Measurements from ENCODE around the gene SSNA1. TPM values are rescaled to one million over a fixed set of nuclear protein-coding genes. Genes with fewer than 3 reads are reported as not detected.
A peak's percentile ranks its signal among the peaks of the same experiment; 100 is the strongest.

Gene SSNA1, protein sequence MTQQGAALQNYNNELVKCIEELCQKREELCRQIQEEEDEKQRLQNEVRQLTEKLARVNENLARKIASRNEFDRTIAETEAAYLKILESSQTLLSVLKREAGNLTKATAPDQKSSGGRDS
- total RNA-seq (74.3 and 82.2 TPM in 2 replicates), polyA plus RNA-seq (128 and 137 TPM in 2 replicates)

- no peaks in the 10 kb centered on the region for H3K27me3 ChIP-seq
- H3K27ac ChIP-seq = peak within 1 kb of the TSS; percentile 98
- H3K4me3 ChIP-seq = peak within 1 kb of the TSS; percentile 62
- H2AFZ ChIP-seq = peak within 1 kb of the TSS; percentile 77
- under 1% methylated on average over 70 of the region's 98 CpGs for WGBS (ENCODE audit: low lambda C conversion rate, missing lambda C conversion rate)
- H3K36me3 ChIP-seq (replicated peaks; ENCODE audit: insufficient read depth, low read depth) = no peaks in the 10 kb centered on the region
- peak; percentile 97 for DNase-seq (ENCODE audit: low spot score)
- no peak for TF ChIP-seq EZH2phosphoT487 (IDR thresholded peaks at IDR 0.05; ENCODE audit: low read depth, severe bottlenecking, unreplicated experiment)
- TF ChIP-seq, protein P1, sequence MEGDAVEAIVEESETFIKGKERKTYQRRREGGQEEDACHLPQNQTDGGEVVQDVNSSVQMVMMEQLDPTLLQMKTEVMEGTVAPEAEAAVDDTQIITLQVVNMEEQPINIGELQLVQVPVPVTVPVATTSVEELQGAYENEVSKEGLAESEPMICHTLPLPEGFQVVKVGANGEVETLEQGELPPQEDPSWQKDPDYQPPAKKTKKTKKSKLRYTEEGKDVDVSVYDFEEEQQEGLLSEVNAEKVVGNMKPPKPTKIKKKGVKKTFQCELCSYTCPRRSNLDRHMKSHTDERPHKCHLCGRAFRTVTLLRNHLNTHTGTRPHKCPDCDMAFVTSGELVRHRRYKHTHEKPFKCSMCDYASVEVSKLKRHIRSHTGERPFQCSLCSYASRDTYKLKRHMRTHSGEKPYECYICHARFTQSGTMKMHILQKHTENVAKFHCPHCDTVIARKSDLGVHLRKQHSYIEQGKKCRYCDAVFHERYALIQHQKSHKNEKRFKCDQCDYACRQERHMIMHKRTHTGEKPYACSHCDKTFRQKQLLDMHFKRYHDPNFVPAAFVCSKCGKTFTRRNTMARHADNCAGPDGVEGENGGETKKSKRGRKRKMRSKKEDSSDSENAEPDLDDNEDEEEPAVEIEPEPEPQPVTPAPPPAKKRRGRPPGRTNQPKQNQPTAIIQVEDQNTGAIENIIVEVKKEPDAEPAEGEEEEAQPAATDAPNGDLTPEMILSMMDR (IDR thresholded peaks at IDR 0.05; ENCODE audit: poor library complexity) = peak; percentile 45
- no peak for TF ChIP-seq EZH2 (IDR thresholded peaks at IDR 0.05; ENCODE audit: borderline replicate concordance)
- no peaks in the 10 kb centered on the region for H3K9me3 ChIP-seq (ENCODE audit: low read depth)
- H3K79me2 ChIP-seq = peaks cover 62% of the 10 kb centered on the region
- peaks cover 22% of the 10 kb centered on the region for H3K4me1 ChIP-seq (ENCODE audit: insufficient read depth)
- peak within 1 kb of the TSS; percentile 95 for H3K4me2 ChIP-seq
- no peaks in the 10 kb centered on the region for H3K9me2 ChIP-seq (replicated peaks; ENCODE audit: insufficient read depth)
- H4K20me1 ChIP-seq (ENCODE audit: insufficient read depth, poor library complexity, severe bottlenecking) = peaks cover 30% of the 10 kb centered on the region
Observed at GRCh38 chr9:137188490-137189296, at the start of gene SSNA1, which contains the start of gene ANAPC2. TSS of gene SSNA1 (plus strand) at chr9:137188676. CDS start at chr9:137188727, 51 bp downstream. TSS of gene ANAPC2 (minus strand) at chr9:137188560. CDS start at chr9:137188532, 28 bp downstream.

- Histone ChIP-seq H2AFZ (no peak within 1 kb of the TSS), H3K27me3 (peaks cover 72% of the 10 kb centered on the region), H3K27ac (no peak within 1 kb of the TSS), H3K36me3 (replicated peaks; ENCODE audit: insufficient read depth, low read depth) (no peaks in the 10 kb centered on the region), H4K20me1 (ENCODE audit: insufficient read depth, poor library complexity, severe bottlenecking) (no peaks in the 10 kb centered on the region), H3K9me3 (ENCODE audit: low read depth) (no peaks in the 10 kb centered on the region), H3K4me3 (no peak within 1 kb of the TSS), H3K9me2 (replicated peaks; ENCODE audit: insufficient read depth) (no peaks in the 10 kb centered on the region), H3K4me1 (ENCODE audit: insufficient read depth) (no peaks in the 10 kb centered on the region), H3K4me2 (peak within 1 kb of the TSS; percentile 71), H3K79me2 (no peaks in the 10 kb centered on the region)
- TF ChIP-seq EZH2 (IDR thresholded peaks at IDR 0.05; ENCODE audit: borderline replicate concordance) = peak; percentile 5
- no peak for TF ChIP-seq EZH2phosphoT487 (IDR thresholded peaks at IDR 0.05; ENCODE audit: low read depth, severe bottlenecking, unreplicated experiment)
- 30% methylated on average over 48 of the region's 104 CpGs for WGBS (ENCODE audit: low lambda C conversion rate, missing lambda C conversion rate)
- DNase-seq (ENCODE audit: low spot score) = peak; percentile 80
Observed at GRCh38 chr9:137138722-137139467, 49.6 kb upstream of the SSNA1 start, which contains the start of gene GRIN1. TSS of gene GRIN1 (plus strand) at chr9:137139154. CDS start at chr9:137139487, 333 bp downstream.

GRCh38 chr9:137139468-137140150 is 48.9 kb upstream of the SSNA1 start:
- H3K36me3 ChIP-seq (replicated peaks; ENCODE audit: insufficient read depth, low read depth) = no peaks in the 10 kb centered on the region
- WGBS (ENCODE audit: low lambda C conversion rate, missing lambda C conversion rate) = 48% methylated on average over 28 of the region's 37 CpGs
- peaks cover 72% of the 10 kb centered on the region for H3K27me3 ChIP-seq

More at GRCh38 chr9:137139468-137140150, 48.9 kb upstream of the SSNA1 start:
- H2AFZ ChIP-seq = no peak overlapping the region
- H3K9me2 ChIP-seq (replicated peaks; ENCODE audit: insufficient read depth) = no peaks in the 10 kb centered on the region
- no peaks in the 10 kb centered on the region for H3K9me3 ChIP-seq (ENCODE audit: low read depth)
- TF ChIP-seq EZH2 (IDR thresholded peaks at IDR 0.05; ENCODE audit: borderline replicate concordance) (no peak), EZH2phosphoT487 (IDR thresholded peaks at IDR 0.05; ENCODE audit: low read depth, severe bottlenecking, unreplicated experiment) (no peak)
- TF ChIP-seq, protein P1 (IDR thresholded peaks at IDR 0.05; ENCODE audit: poor library complexity) = no peak
- DNase-seq (ENCODE audit: low spot score) = no peak
- no peaks in the 10 kb centered on the region for H3K79me2 ChIP-seq
- no peak overlapping the region for H3K4me3 ChIP-seq
- no peaks in the 10 kb centered on the region for H4K20me1 ChIP-seq (ENCODE audit: insufficient read depth, poor library complexity, severe bottlenecking)
- no peak overlapping the region for H3K27ac ChIP-seq
- no peaks in the 10 kb centered on the region for H3K4me1 ChIP-seq (ENCODE audit: insufficient read depth)
- H3K4me2 ChIP-seq = no peak overlapping the region

Data from hepatocyte (in vitro differentiated cells).